Measurements from ENCODE around the gene COPB2. TPM values are rescaled to one million over a fixed set of nuclear protein-coding genes. Genes with fewer than 3 reads are reported as not detected.
"Not testable (repeated sequence)": the region's sequence is repeated elsewhere in the genome, so short reads cannot be mapped to it uniquely, and the experiment has no call there.

Gene COPB2
- total RNA-seq, 1 donor from 2014 or later, result 103 TPM

DNA sequence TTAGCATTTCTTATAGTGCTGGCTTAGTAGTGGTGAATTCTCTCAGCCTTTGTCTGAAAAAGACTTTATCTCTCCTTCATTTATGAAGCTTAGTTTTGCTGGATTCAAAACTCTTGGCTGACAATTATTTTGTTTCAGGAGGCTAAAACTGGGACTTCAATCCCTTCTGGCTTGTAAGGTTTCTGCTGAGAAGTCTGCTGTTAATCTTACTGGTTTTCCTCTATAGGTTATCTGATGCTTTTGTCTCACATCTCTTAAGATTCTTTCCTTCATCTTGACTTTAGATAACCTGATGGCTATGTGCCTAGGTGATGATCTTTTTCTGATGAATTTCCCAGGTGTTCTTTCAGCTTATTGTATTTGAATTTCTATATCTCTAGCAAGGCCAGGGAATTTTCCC, 23.4 kb upstream of the COPB2 start:
- DNase-seq; H3K36me3 Mint-ChIP-seq (ENCODE audit: low read depth); H3K4me1 Mint-ChIP-seq; H3K4me3 Mint-ChIP-seq; H3K27me3 Mint-ChIP-seq; H3K27ac Mint-ChIP-seq; intact Hi-C loops (cut with micrococcal nuclease): not testable (repeated sequence)
- H3K9me3 Mint-ChIP-seq, result peaks cover 21% of the 10 kb centered on the region

DNA sequence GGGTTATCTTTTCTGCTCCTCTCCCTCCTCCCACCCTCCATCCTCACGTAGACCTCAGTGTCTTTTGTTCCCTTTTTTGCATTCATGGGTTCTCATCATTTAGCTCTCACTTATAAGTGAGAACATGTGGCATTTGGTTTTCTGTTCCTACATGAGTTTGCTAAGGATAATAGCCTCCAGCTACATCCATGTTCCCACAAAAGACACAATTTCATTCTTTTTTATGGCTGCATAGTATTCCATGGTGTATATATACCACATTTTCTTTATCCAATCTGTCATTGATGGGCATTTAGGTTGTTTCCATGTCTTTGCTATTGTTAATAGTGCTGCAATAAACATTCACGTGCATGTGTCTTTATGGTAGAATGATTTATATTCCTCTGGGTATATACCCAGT, 11.7 kb upstream of the COPB2 start:
- H3K27ac Mint-ChIP-seq; intact Hi-C loops (cut with micrococcal nuclease); H3K27me3 Mint-ChIP-seq; H3K4me3 Mint-ChIP-seq; H3K36me3 Mint-ChIP-seq (ENCODE audit: low read depth); H3K4me1 Mint-ChIP-seq; DNase-seq: not testable (repeated sequence)
- H3K9me3 Mint-ChIP-seq, result peaks cover 18% of the 10 kb centered on the region

- Mint-ChIP-seq H3K4me3 (no peak overlapping the region), H3K36me3 (ENCODE audit: low read depth) (no peaks in the 10 kb centered on the region)
Observed at GRCh38 chr3:139396707-139397106, 7.3 kb upstream of the COPB2 start.

DNA sequence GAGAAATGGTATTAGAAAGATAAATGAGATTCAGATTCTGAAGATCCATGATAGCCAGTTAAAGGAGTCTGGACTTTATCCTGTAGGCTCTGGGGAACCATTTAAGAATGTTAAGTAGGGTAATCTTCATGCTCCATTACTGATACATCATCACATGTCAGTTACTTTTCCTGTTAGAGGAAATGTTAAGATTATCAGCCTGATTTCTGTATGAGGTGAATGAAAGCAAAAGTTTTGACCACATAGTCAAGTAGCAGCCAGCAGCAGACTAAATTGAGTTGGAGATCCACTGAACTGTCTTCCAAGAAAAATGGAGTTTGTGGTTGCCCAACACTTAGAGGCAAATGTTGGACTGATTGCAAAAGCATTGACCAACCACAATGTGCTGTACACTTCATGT, 4.7 kb upstream of the COPB2 start:
- Mint-ChIP-seq H3K4me3 (no peak overlapping the region), H3K27ac (no peak overlapping the region), H3K4me1 (peaks cover 7% of the 10 kb centered on the region), H3K36me3 (ENCODE audit: low read depth) (peaks cover 2% of the 10 kb centered on the region), H3K9me3 (no peaks in the 10 kb centered on the region), H3K27me3 (peaks cover 13% of the 10 kb centered on the region)
- DNase-seq, result no peak
- intact Hi-C loops (cut with micrococcal nuclease), result no loop called here

More at GRCh38 chr3:139396707-139397106, 7.3 kb upstream of the COPB2 start:
- intact Hi-C loops (cut with micrococcal nuclease), result no loop called here
- no peaks in the 10 kb centered on the region for H3K4me1 Mint-ChIP-seq
- H3K27ac Mint-ChIP-seq, result no peak overlapping the region
- H3K27me3 Mint-ChIP-seq, result peaks cover 13% of the 10 kb centered on the region
- DNase-seq, result no peak
- H3K9me3 Mint-ChIP-seq, result peaks cover 3% of the 10 kb centered on the region

GRCh38 chr3:139388821-139389551, 461 bp downstream of the COPB2 start:
- Mint-ChIP-seq H3K36me3 (ENCODE audit: low read depth) (peaks cover 12% of the 10 kb centered on the region), H3K27me3 (peaks cover 4% of the 10 kb centered on the region), H3K4me1 (peaks cover 35% of the 10 kb centered on the region), H3K27ac (peak overlapping the region; percentile 97), H3K9me3 (no peaks in the 10 kb centered on the region), H3K4me3 (peak overlapping the region; percentile 93)
- no peak for DNase-seq
- intact Hi-C loops (cut with micrococcal nuclease), result loop anchor here (1.0 to 10.0 kb wide), 3 partner anchors 31 to 1556 kb away; partner anchors contain the start of genes MRPS22 and SLC25A36

DNA sequence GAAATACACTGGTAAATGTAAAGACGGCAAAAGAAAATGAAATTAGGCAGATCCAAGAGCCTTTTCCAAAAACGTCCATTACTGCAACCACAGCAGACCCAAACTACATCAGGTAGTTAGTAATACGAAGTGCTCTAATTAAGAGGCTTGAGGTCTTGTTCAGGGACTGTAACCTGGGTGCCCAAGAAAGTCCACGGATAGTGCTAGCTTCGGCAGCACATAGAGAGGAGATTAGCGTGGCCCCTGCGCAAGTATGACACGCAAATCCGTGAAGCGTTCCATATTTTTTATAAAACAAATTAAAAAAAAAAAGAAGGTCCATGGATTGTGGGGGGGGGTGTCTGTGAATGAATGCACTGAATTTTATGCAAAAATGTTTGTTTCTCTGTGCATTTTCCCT, 1.4 kb downstream of the COPB2 start:
- no peaks in the 10 kb centered on the region for H3K27me3 Mint-ChIP-seq
- peak overlapping the region; percentile 64 for H3K4me3 Mint-ChIP-seq
- H3K36me3 Mint-ChIP-seq (ENCODE audit: low read depth), result peaks cover 12% of the 10 kb centered on the region
- no peak overlapping the region for H3K27ac Mint-ChIP-seq
- intact Hi-C loops (cut with micrococcal nuclease), result loop anchor here (10.0 kb wide), 1 partner anchor 1557 kb away; the partner anchor contains the start of gene SLC25A36
- DNase-seq, result no peak
- no peaks in the 10 kb centered on the region for H3K9me3 Mint-ChIP-seq
- H3K4me1 Mint-ChIP-seq, result peaks cover 36% of the 10 kb centered on the region

DNA sequence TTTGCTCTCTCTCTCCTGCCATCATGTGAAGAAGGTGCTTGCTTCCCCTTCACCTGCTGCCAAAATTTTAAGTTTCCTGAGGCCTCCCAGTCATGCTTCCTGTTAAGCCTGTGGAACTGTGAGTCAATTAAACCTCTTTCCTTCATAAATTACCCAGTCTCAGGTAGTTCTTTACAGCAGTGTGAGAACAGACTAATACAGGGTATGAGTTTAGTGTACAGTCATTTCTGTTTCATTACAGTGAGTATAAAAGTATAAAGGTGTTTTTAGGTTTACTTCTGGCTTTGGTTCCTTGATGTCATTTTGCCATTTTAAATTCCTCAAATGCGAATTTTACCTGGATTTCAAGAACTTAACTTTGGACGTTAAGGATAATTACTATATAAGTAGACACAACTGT, 7.2 kb downstream of the COPB2 start:
- H3K9me3 Mint-ChIP-seq, DNase-seq, H3K27me3 Mint-ChIP-seq, H3K4me3 Mint-ChIP-seq, H3K27ac Mint-ChIP-seq: not testable (repeated sequence)
- intact Hi-C loops (cut with micrococcal nuclease), result loop anchor here (10.0 kb wide), 1 partner anchor 1563 kb away; the partner anchor contains the start of gene SLC25A36
- H3K4me1 Mint-ChIP-seq, result peaks cover 27% of the 10 kb centered on the region
- H3K36me3 Mint-ChIP-seq (ENCODE audit: low read depth), result peaks cover 49% of the 10 kb centered on the region

GRCh38 chr3:139380575-139380974, 8.9 kb downstream of the COPB2 start:
- Mint-ChIP-seq H3K9me3 (no peaks in the 10 kb centered on the region), H3K27ac (no peak overlapping the region), H3K27me3 (no peaks in the 10 kb centered on the region), H3K4me1 (peaks cover 14% of the 10 kb centered on the region), H3K36me3 (ENCODE audit: low read depth) (peaks cover 49% of the 10 kb centered on the region), H3K4me3 (no peak overlapping the region)
- no peak for DNase-seq
- intact Hi-C loops (cut with micrococcal nuclease), result loop anchor here (10.0 kb wide), 1 partner anchor 1564 kb away; the partner anchor contains the start of gene SLC25A36

GRCh38 chr3:139378587-139379241, 10.7 kb downstream of the COPB2 start:
- no peak overlapping the region for H3K4me3 Mint-ChIP-seq

DNA sequence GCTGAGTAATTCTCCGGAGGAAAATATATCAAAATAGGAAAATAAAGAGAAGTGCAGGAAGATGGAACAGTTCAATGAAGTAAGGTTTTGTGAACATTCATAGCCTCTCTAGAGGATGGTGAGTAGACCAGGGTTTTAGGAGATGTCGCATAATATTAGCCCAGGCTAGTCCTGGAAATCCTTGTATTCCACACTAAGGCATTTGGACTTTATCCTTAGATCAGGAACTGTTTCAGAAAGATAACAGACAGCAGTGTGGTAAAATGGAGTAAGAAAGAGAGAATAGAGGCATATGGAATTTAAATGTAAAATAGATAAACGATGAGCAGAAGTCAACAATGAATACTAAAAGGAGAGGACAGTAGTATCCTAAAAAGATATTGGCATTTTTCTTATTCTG, 12.1 kb downstream of the COPB2 start:
- H3K27ac Mint-ChIP-seq, result no peak overlapping the region
- no peaks in the 10 kb centered on the region for H3K27me3 Mint-ChIP-seq
- peaks cover 65% of the 10 kb centered on the region for H3K36me3 Mint-ChIP-seq (ENCODE audit: low read depth)
- H3K4me3 Mint-ChIP-seq, result no peak overlapping the region
- peaks cover 11% of the 10 kb centered on the region for H3K4me1 Mint-ChIP-seq
- no peaks in the 10 kb centered on the region for H3K9me3 Mint-ChIP-seq
- intact Hi-C loops (cut with micrococcal nuclease), result no loop called here
- no peak for DNase-seq

More at GRCh38 chr3:139378587-139379241, 10.7 kb downstream of the COPB2 start:
- no peaks in the 10 kb centered on the region for H3K9me3 Mint-ChIP-seq
- H3K4me1 Mint-ChIP-seq, result peaks cover 12% of the 10 kb centered on the region
- peaks cover 56% of the 10 kb centered on the region for H3K36me3 Mint-ChIP-seq (ENCODE audit: low read depth)
- H3K27me3 Mint-ChIP-seq, result no peaks in the 10 kb centered on the region
- no peak for DNase-seq
- intact Hi-C loops (cut with micrococcal nuclease), result no loop called here
- H3K27ac Mint-ChIP-seq, result no peak overlapping the region

GRCh38 chr3:139374099-139374498, 15.3 kb downstream of the COPB2 start:
- intact Hi-C loops (cut with micrococcal nuclease), result no loop called here
- H3K27me3 Mint-ChIP-seq, result no peaks in the 10 kb centered on the region
- no peaks in the 10 kb centered on the region for H3K4me1 Mint-ChIP-seq
- H3K36me3 Mint-ChIP-seq (ENCODE audit: low read depth), result peaks cover 66% of the 10 kb centered on the region
- no peaks in the 10 kb centered on the region for H3K9me3 Mint-ChIP-seq
- H3K27ac Mint-ChIP-seq, result no peak overlapping the region
- no peak for DNase-seq
- no peak overlapping the region for H3K4me3 Mint-ChIP-seq

GRCh38 chr3:139364549-139364948, 24.9 kb downstream of the COPB2 start:
- H3K27me3 Mint-ChIP-seq, result no peaks in the 10 kb centered on the region
- DNase-seq, result no peak
- no peak overlapping the region for H3K4me3 Mint-ChIP-seq
- peaks cover 9% of the 10 kb centered on the region for H3K4me1 Mint-ChIP-seq
- intact Hi-C loops (cut with micrococcal nuclease), result no loop called here
- H3K9me3 Mint-ChIP-seq, result no peaks in the 10 kb centered on the region
- H3K36me3 Mint-ChIP-seq (ENCODE audit: low read depth), result peaks cover 74% of the 10 kb centered on the region
- H3K27ac Mint-ChIP-seq, result no peak overlapping the region

- intact Hi-C loops (cut with micrococcal nuclease), result no loop called here
- Mint-ChIP-seq H3K27me3 (no peaks in the 10 kb centered on the region), H3K27ac (no peak overlapping the region), H3K36me3 (ENCODE audit: low read depth) (peaks cover 77% of the 10 kb centered on the region), H3K4me3 (no peak overlapping the region), H3K9me3 (no peaks in the 10 kb centered on the region), H3K4me1 (peaks cover 17% of the 10 kb centered on the region)
- no peak for DNase-seq
Observed at GRCh38 chr3:139361276-139361675, 28.2 kb downstream of the COPB2 start.

DNA sequence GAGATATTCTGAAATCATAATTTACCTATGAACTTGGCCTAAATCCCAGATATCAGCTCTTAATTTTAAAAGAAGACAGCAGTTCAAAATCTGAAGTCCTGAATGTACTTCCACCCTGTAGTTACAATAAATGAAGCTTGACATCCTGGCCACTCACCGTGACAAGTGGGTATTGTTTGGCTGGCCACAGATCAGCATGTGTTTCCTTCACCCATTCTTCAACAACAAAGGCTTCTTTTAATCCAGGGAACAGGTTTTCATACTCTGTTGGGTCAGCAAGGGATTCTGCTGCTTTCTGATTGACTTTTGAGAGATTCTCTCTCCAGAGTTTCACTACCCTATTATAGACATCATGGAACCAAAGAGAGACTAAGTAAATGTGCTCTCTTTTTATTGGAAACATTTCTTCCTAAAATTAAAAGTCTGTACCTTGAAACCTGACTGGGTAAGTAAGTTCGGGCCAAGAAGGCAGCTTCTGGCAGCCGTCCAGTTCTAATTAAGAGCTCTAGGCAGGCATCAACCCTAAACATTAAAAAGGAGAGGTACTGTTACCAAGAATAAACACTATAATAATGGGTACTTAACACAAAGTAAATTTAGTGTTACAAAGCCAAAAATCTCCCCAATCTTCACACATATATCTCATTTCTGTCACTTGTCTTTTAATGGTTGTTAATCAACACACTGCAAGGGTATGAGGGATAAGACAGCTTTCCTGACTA, 30.4 kb downstream of the COPB2 start:
- Mint-ChIP-seq H3K4me1 (peaks cover 14% of the 10 kb centered on the region), H3K9me3 (no peaks in the 10 kb centered on the region), H3K4me3 (no peak overlapping the region), H3K36me3 (ENCODE audit: low read depth) (peaks cover 83% of the 10 kb centered on the region), H3K27me3 (no peaks in the 10 kb centered on the region), H3K27ac (no peak overlapping the region)
- DNase-seq, result no peak
- intact Hi-C loops (cut with micrococcal nuclease), result loop anchor here (1.0 to 10.0 kb wide), 4 partner anchors 15 to 1174 kb away; partner anchors contain the start of genes ARMC8, CEP70, COPB2 and MRPS22

Measured in activated CD4-positive, alpha-beta T cell treated with anti-CD3 and anti-CD28 coated beads, Interleukin-2, amount 10 ng/mL, durations not matched to agents 24 days and 14 days (primary cell).